ENCODE data around the gene TPP2.

- no peak for TF ChIP-seq CTCF (IDR thresholded peaks at IDR 0.05)
- no peak for TF ChIP-seq SP1 (CRISPR knock-in tag; conservative IDR thresholded peaks at IDR 0.05)
- no peak for TF ChIP-seq CREB1 (CRISPR knock-in tag; IDR thresholded peaks at IDR 0.05)
- TF ChIP-seq FOXP4 (CRISPR knock-in tag; IDR thresholded peaks at IDR 0.05): no peak
- TF ChIP-seq IRF1 (CRISPR knock-in tag; IDR thresholded peaks at IDR 0.05): no peak
- TF ChIP-seq ZNF219 (CRISPR knock-in tag; IDR thresholded peaks at IDR 0.05; ENCODE audit: borderline replicate concordance): no peak
- TF ChIP-seq TP53 (CRISPR knock-in tag; IDR thresholded peaks at IDR 0.05): no peak
- TF ChIP-seq ZNF416 (CRISPR knock-in tag; IDR thresholded peaks at IDR 0.05): no peak
- TF ChIP-seq NR3C1 (CRISPR knock-in tag; conservative IDR thresholded peaks at IDR 0.05; ENCODE audit: low read depth): no peak
- no peak for TF ChIP-seq FOXP1 (CRISPR knock-in tag; IDR thresholded peaks at IDR 0.05; ENCODE audit: borderline replicate concordance)
- no peak for TF ChIP-seq MAX (CRISPR knock-in tag; IDR thresholded peaks at IDR 0.05)
Measured at GRCh38 chr13:102587916-102588315, 8.9 kb upstream of the TPP2 start.
